Vagina (tissue), 2 donors: ENCODE data around the gene SMARCAD1. TPM values are rescaled to one million over a fixed set of nuclear protein-coding genes. Genes with fewer than 3 reads are reported as not detected.

Experiments
- DNase-seq, 2 donors: peaks; one replicate each; pipeline ENCODE4 v3.0.0-alpha.2; 2017; ENCODE audit errors: extremely low spot score in 2 of 2
- H3K27ac ChIP-seq: fragments of 200-600 bp; sonication (generic); one replicate; pipeline ENCODE4 v1.5.1; 2019
- H3K27me3 ChIP-seq: fragments of 200-600 bp; sonication (generic); one replicate; pipeline ENCODE4 v1.5.1; 2019
- H3K36me3 ChIP-seq, 2 donors: fragments of 200-600 bp; sonication (generic); one replicate each; pipeline ENCODE4 v1.5.1; 2017 to 2019
- H3K4me1 ChIP-seq: fragments of 200-600 bp; sonication (generic); one replicate; pipeline ENCODE4 v1.5.1; 2019
- H3K4me3 ChIP-seq, 2 donors: fragments of 200-600 bp; sonication (generic); 1 replicate in 1 of 2; 2 replicates in 1 of 2; pipeline ENCODE4 v1.5.1; 2016 to 2019
- H3K9me3 ChIP-seq: fragments of 200-600 bp; sonication (generic); one replicate; pipeline ENCODE4 v1.5.1; 2019
- POLR2A ChIP-seq, 2 donors: fragments of 450-650 bp; IDR thresholded peaks; one replicate each; pipeline ENCODE4 v1.6.1; 2017; ENCODE audit warnings: antibody characterized with exemption in 2 of 2, mild to moderate bottlenecking in 2 of 2, moderate library complexity in 2 of 2
- POLR2AphosphoS5 ChIP-seq, 2 donors: sonication (generic); formaldehyde crosslinking; IDR thresholded peaks; one replicate each; pipeline ENCODE4 v1.9.0; 2017; ENCODE audit warnings: antibody characterized with exemption in 2 of 2, mild to moderate bottlenecking in 2 of 2, low read depth in 1 of 2; ENCODE audit not compliant: insufficient read depth in 1 of 2
- intact Hi-C: fragments of 100-400 bp; cut with DNase I; formaldehyde crosslinking; loops from one replicate; pipeline ENCODE4 v1.15.1; 2023
- total RNA-seq: library from RNA; depleted of rRNA; stranded (reverse); fragments of >200 nt; gene quantifications from one replicate; pipeline ENCODE4 v1.2.3, GENCODE V29; 2016
- TF ChIP-seq, protein P1 (sequence below), 3 experiments: fragments of 450-650 bp in 2 of 3; fragments of 200-600 bp in 1 of 3; sonication (generic) in 1 of 3; IDR thresholded peaks; one replicate each; pipeline ENCODE4 v1.5.1; 2017 to 2019; ENCODE audit warnings: antibody characterized with exemption in 3 of 3, mild to moderate bottlenecking in 2 of 3, moderate library complexity in 2 of 3

SMARCAD1 gene, protein sequence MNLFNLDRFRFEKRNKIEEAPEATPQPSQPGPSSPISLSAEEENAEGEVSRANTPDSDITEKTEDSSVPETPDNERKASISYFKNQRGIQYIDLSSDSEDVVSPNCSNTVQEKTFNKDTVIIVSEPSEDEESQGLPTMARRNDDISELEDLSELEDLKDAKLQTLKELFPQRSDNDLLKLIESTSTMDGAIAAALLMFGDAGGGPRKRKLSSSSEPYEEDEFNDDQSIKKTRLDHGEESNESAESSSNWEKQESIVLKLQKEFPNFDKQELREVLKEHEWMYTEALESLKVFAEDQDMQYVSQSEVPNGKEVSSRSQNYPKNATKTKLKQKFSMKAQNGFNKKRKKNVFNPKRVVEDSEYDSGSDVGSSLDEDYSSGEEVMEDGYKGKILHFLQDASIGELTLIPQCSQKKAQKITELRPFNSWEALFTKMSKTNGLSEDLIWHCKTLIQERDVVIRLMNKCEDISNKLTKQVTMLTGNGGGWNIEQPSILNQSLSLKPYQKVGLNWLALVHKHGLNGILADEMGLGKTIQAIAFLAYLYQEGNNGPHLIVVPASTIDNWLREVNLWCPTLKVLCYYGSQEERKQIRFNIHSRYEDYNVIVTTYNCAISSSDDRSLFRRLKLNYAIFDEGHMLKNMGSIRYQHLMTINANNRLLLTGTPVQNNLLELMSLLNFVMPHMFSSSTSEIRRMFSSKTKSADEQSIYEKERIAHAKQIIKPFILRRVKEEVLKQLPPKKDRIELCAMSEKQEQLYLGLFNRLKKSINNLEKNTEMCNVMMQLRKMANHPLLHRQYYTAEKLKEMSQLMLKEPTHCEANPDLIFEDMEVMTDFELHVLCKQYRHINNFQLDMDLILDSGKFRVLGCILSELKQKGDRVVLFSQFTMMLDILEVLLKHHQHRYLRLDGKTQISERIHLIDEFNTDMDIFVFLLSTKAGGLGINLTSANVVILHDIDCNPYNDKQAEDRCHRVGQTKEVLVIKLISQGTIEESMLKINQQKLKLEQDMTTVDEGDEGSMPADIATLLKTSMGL
- total RNA-seq = 21.6 TPM

- peak; percentile 72 to 84 for TF ChIP-seq POLR2AphosphoS5 (IDR thresholded peaks at IDR 0.05; ENCODE audit: insufficient read depth in 1 of 2, low read depth in 1 of 2)
- TF ChIP-seq, protein P1, sequence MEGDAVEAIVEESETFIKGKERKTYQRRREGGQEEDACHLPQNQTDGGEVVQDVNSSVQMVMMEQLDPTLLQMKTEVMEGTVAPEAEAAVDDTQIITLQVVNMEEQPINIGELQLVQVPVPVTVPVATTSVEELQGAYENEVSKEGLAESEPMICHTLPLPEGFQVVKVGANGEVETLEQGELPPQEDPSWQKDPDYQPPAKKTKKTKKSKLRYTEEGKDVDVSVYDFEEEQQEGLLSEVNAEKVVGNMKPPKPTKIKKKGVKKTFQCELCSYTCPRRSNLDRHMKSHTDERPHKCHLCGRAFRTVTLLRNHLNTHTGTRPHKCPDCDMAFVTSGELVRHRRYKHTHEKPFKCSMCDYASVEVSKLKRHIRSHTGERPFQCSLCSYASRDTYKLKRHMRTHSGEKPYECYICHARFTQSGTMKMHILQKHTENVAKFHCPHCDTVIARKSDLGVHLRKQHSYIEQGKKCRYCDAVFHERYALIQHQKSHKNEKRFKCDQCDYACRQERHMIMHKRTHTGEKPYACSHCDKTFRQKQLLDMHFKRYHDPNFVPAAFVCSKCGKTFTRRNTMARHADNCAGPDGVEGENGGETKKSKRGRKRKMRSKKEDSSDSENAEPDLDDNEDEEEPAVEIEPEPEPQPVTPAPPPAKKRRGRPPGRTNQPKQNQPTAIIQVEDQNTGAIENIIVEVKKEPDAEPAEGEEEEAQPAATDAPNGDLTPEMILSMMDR (IDR thresholded peaks at IDR 0.05) = no peak
- H3K4me3 ChIP-seq = peak within 1 kb of the TSS; percentile 64 to 75
- no peaks in the 10 kb centered on the region for H3K27me3 ChIP-seq
- DNase-seq = peak in 1 of 2 donors; percentile 92
- H3K27ac ChIP-seq = peak within 1 kb of the TSS; percentile 80
- H3K36me3 ChIP-seq = peaks cover under 1 to 12% of the 10 kb centered on the region in 2 donors
- intact Hi-C loops = no loop called here
- no peaks in the 10 kb centered on the region for H3K9me3 ChIP-seq
- H3K4me1 ChIP-seq = peaks cover 17% of the 10 kb centered on the region
Measured at GRCh38 chr4:94207469-94208224, at the start of gene SMARCAD1. TSS of gene SMARCAD1 (plus strand) at chr4:94207865. CDS start at chr4:94208395, 530 bp downstream.

DNA sequence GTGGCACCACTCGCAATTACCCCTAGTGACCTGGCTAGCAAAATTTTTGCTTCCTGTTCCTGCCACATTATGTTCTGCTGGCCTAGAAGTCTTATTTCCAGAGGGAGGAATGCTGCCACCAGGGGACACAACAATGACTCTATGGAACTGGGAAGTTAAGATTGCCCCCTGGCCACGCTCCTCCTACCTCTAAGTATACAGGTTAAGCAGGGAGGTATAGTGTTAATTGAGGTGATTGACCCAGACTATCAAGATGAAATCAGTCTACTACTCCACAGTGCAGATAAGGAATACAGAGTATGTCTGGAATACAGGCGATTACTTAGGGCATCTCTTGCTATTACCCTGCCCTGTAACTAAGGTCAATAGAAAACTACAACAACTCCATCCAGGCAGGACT is 48.8 kb upstream of the SMARCAD1 start:
- no peaks in the 10 kb centered on the region for H3K27me3 ChIP-seq
- H3K4me3 ChIP-seq = no peak overlapping the region
- intact Hi-C loops = loop anchor here (10.0 kb wide), 1 partner anchor 704 kb away; no protein-coding TSS in a partner anchor
- H3K36me3 ChIP-seq = no peaks in the 10 kb centered on the region
- H3K4me1 ChIP-seq = no peaks in the 10 kb centered on the region
- H3K27ac ChIP-seq = no peak overlapping the region
- H3K9me3 ChIP-seq = no peaks in the 10 kb centered on the region
- DNase-seq = no peak
- TF ChIP-seq POLR2AphosphoS5 (IDR thresholded peaks at IDR 0.05; ENCODE audit: insufficient read depth in 1 of 2, low read depth in 1 of 2) (no peak), POLR2A (IDR thresholded peaks at IDR 0.05) (no peak)
- TF ChIP-seq, protein P1 (IDR thresholded peaks at IDR 0.05) = no peak

- no peak for TF ChIP-seq POLR2A (IDR thresholded peaks at IDR 0.05)
- TF ChIP-seq, protein P1 (IDR thresholded peaks at IDR 0.05) = no peak
- no peak for TF ChIP-seq POLR2AphosphoS5 (IDR thresholded peaks at IDR 0.05; ENCODE audit: insufficient read depth in 1 of 2, low read depth in 1 of 2)
- no peak overlapping the region for H3K4me3 ChIP-seq
- no peaks in the 10 kb centered on the region for H3K36me3 ChIP-seq
- intact Hi-C loops = loop anchor here (10.0 kb wide), 1 partner anchor 705 kb away; no protein-coding TSS in a partner anchor
- no peak for DNase-seq
- H3K27me3 ChIP-seq = no peaks in the 10 kb centered on the region
- H3K4me1 ChIP-seq = no peaks in the 10 kb centered on the region
- no peaks in the 10 kb centered on the region for H3K9me3 ChIP-seq
- no peak overlapping the region for H3K27ac ChIP-seq
Measured at GRCh38 chr4:94159790-94160189, 47.9 kb upstream of the SMARCAD1 start.

GRCh38 chr4:94160774-94161173 is 46.9 kb upstream of the SMARCAD1 start:
- no peaks in the 10 kb centered on the region for H3K27me3 ChIP-seq
- no peaks in the 10 kb centered on the region for H3K9me3 ChIP-seq
- no peaks in the 10 kb centered on the region for H3K4me1 ChIP-seq
- H3K4me3 ChIP-seq = no peak overlapping the region
- no peak for DNase-seq
- intact Hi-C loops = no loop called here
- H3K36me3 ChIP-seq = no peaks in the 10 kb centered on the region
- TF ChIP-seq, protein P1 (IDR thresholded peaks at IDR 0.05) = no peak
- TF ChIP-seq POLR2A (IDR thresholded peaks at IDR 0.05) (no peak), POLR2AphosphoS5 (IDR thresholded peaks at IDR 0.05; ENCODE audit: insufficient read depth in 1 of 2, low read depth in 1 of 2) (no peak)
- H3K27ac ChIP-seq = no peak overlapping the region
